Fibroblast of mammary gland (primary cell): ENCODE results near the gene RASD1.

Experiments
- DNase-seq: peaks from one replicate; pipeline ENCODE4 v3.0.0-alpha.2; 2010; ENCODE audit warnings: low read depth
- H3K4me3 ChIP-seq: 2 replicates; pipeline ENCODE4 v1.5.1; 2011; ENCODE audit warnings: low read depth, mild to moderate bottlenecking, low read length, moderate library complexity; ENCODE audit not compliant: control insufficient read depth
- CTCF ChIP-seq: conservative IDR thresholded peaks from 2 replicates; pipeline ENCODE4 v1.5.1; 2011; ENCODE audit warnings: low read depth, low read length, inconsistent platforms; ENCODE audit not compliant: control insufficient read depth, insufficient read depth

The RASD1 gene

GRCh38 chr17:17506893-17507464 lies 10.8 kb upstream of the RASD1 start:
- no peak for TF ChIP-seq CTCF
- no peak overlapping the region for H3K4me3 ChIP-seq

GRCh38 chr17:17506181-17506741 lies 10.1 kb upstream of the RASD1 start:
- DNase-seq = no peak
- no peak for TF ChIP-seq CTCF
- no peak overlapping the region for H3K4me3 ChIP-seq

More at GRCh38 chr17:17506893-17507464, 10.8 kb upstream of the RASD1 start:
- no peak for DNase-seq

DNA sequence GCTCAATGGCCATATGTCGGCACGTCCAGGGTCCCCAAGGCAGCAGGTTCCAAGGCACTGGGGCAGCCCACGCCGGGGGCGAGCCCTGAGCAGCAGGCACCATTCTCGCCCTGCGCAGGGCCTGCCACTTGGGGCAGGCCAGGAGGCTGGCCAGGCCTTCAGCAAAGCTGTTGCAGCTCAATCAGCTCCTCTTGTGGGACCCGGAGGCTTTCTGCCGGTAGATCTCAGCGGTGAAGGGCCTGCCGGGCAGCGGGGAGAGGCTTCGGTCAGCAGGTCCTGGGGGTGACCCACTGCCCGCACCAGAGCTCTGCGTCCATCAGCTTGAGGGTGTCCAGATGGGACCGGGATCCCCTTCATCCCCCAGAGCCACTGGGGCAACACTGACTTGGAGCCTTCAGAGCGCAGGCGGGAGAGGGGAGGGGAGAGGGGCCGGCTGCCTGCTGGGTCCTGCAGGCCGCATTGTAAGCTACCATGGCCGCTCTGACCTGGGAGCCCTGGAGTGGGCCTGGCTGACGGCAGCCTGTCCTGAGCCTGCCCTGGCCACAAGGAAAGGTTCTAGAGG lies 9.5 kb upstream of the RASD1 start:
- TF ChIP-seq CTCF = no peak
- no peak overlapping the region for H3K4me3 ChIP-seq
- no peak for DNase-seq

DNA sequence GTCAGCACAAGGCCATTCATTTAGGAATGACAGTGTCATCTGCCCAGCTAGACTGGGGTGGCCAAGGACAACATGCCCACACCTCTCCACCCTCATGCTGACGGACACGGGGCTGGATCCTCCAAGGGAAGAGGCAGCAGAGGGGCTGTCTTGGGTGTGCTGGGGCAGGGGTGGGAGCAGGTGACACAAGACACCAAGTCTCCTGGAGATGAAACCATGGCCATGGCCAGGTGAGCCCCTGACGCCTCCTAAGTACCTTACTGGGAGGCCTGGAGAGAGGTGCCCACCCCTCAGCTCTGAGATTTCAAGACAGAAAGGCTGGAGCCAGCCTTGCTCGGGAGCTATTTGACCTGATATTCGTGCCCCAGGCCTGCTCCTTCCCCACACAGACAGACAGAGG lies 9.0 kb upstream of the RASD1 start:
- TF ChIP-seq CTCF = no peak
- no peak for DNase-seq

DNA sequence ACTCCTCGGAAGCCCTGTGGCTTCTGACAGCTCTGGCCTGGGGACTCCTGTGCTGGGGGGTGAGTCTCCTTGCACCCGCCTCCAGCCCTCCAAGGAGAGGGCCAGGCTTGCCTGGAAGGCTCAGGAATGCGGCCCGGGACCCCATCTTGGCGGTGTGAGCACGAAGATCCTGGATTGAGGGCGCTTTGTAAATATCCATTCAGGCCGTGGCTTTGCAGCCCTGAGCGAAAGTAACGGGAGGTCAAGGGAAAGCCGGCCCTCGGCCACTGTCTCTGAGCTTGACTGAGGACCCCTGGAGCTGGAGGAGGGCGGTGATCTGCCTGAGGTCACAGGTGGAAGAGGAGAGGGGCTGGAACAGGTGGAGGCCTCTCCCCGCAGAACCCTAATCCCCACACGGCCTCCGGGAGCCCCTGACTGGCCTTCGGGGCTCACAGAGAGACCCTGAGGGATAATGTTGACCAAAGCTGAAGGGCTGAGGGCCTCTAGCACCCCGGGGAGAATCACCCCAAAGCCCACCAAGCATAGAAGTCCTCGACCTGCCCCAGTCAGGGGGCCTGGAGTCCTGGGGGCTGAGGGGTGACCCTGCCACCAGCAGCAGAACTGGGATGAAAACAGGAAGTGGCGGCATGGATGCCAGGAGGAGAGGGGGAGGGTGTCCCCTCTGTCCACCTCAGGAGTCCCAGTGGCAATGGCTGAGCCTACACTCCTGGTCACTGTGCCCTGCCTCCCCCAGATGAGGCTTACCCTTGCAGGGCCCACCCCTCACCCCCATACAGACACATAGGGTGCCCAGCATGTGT lies 8.3 kb upstream of the RASD1 start:
- no peak for DNase-seq
- TF ChIP-seq CTCF = no peak
- no peak overlapping the region for H3K4me3 ChIP-seq

More for the DNA sequence above, 9.0 kb upstream of the RASD1 start:
- H3K4me3 ChIP-seq = no peak overlapping the region

DNA sequence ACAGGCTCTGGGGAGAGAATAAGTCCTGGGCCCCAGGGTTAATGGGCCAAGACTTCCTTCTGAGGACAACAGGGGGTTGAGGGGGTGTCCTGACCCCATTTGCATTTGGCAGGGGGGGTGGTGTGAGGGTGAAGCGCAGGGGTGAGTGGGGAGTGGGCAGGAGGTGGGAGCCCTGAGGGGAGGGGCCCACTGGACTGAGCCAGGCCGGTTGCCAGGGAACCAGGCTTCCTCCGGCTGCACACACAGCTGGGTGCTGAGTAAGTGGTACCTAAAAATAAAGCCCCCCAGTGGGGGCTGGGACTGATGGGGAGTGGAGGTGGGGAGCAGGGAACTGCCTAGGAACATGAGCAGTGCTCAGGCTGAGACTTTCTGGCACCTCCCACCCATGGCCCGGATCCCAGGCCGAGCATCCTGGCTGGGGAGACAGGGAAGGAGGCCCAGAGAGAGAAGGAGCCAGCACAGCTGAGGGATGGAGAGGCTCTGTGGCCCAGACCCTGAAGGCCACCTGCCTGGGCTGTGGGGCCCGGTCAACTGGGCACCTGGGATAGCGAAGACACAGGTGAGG lies 7.5 kb upstream of the RASD1 start:
- no peak for TF ChIP-seq CTCF

More for the DNA sequence above, 7.5 kb upstream of the RASD1 start:
- no peak for DNase-seq
- H3K4me3 ChIP-seq = no peak overlapping the region
